H9 (cell line): ENCODE data around the gene BCAR3. TPM values are rescaled to one million over a fixed set of nuclear protein-coding genes. Genes with fewer than 3 reads are reported as not detected.

Experiments used
- DNase-seq: peaks from one replicate; pipeline ENCODE4 v3.0.0-alpha.2; 2017
- H2AFZ ChIP-seq: one replicate; pipeline ENCODE4 v1.6.1; 2013; ENCODE audit warnings: mild to moderate bottlenecking, low read length, control low read depth, moderate library complexity
- H2AK5ac ChIP-seq: 2 replicates; pipeline ENCODE4 v1.6.1; 2013; ENCODE audit warnings: low read length, control low read depth, mixed read lengths; ENCODE audit not compliant: insufficient read length
- H2BK120ac ChIP-seq: one replicate; pipeline ENCODE4 v1.6.1; 2013; ENCODE audit warnings: low read depth, mild to moderate bottlenecking, low read length, control low read depth, inconsistent platforms; ENCODE audit not compliant: poor library complexity, severe bottlenecking
- H2BK12ac ChIP-seq: 2 replicates; pipeline ENCODE4 v1.6.1; 2013; ENCODE audit warnings: low read length, control low read depth, mixed read lengths, low read depth; ENCODE audit not compliant: insufficient read length
- H2BK15ac ChIP-seq: 2 replicates; pipeline ENCODE4 v1.6.1; 2013; ENCODE audit warnings: low read depth, low read length, control low read depth
- H2BK20ac ChIP-seq: one replicate; pipeline ENCODE4 v1.6.1; 2013; ENCODE audit warnings: low read depth, mild to moderate bottlenecking, low read length, control low read depth, inconsistent platforms; ENCODE audit not compliant: poor library complexity, severe bottlenecking
- H2BK5ac ChIP-seq: 2 replicates; pipeline ENCODE4 v1.6.1; 2013; ENCODE audit warnings: low read length, control low read depth, mixed read lengths; ENCODE audit not compliant: insufficient read length
- H3K14ac ChIP-seq: 2 replicates; pipeline ENCODE4 v1.6.1; 2013; ENCODE audit warnings: low read length, control low read depth; ENCODE audit not compliant: insufficient read depth
- H3K18ac ChIP-seq: 2 replicates; pipeline ENCODE4 v1.6.1; 2013; ENCODE audit warnings: low read depth, mild to moderate bottlenecking, mixed read lengths, low read length, control low read depth; ENCODE audit not compliant: insufficient read length
- H3K23ac ChIP-seq: 2 replicates; pipeline ENCODE4 v1.6.1; 2013; ENCODE audit warnings: low read length, control low read depth, mixed read lengths, low read depth; ENCODE audit not compliant: insufficient read length
- H3K23me2 ChIP-seq: 2 replicates; pipeline ENCODE4 v1.6.1; 2013; ENCODE audit warnings: low read depth, mild to moderate bottlenecking, mixed read lengths, low read length, control low read depth; ENCODE audit not compliant: insufficient read length, poor library complexity, severe bottlenecking
- H3K27ac ChIP-seq: 2 replicates; pipeline ENCODE4 v1.5.1; 2013; ENCODE audit warnings: low read length, control low read depth, mixed read lengths, low read depth; ENCODE audit not compliant: insufficient read length
- H3K27me3 ChIP-seq: 2 replicates; pipeline ENCODE4 v1.6.1; 2013; ENCODE audit warnings: low read length, control low read depth, inconsistent platforms; ENCODE audit not compliant: insufficient read depth
- H3K4ac ChIP-seq: 2 replicates; pipeline ENCODE4 v1.6.1; 2013; ENCODE audit warnings: low read depth, mild to moderate bottlenecking, control low read depth, inconsistent platforms, low read length, moderate library complexity
- H3K4me1 ChIP-seq: 2 replicates; pipeline ENCODE4 v1.6.1; 2013; ENCODE audit warnings: low read length, control low read depth, inconsistent platforms; ENCODE audit not compliant: insufficient read depth
- H3K4me2 ChIP-seq: 2 replicates; pipeline ENCODE4 v1.6.1; 2013; ENCODE audit warnings: low read length, control low read depth, mixed read lengths; ENCODE audit not compliant: insufficient read length, insufficient read depth
- H3K56ac ChIP-seq: 2 replicates; pipeline ENCODE4 v1.6.1; 2013; ENCODE audit warnings: low read depth, mild to moderate bottlenecking, mixed read lengths, low read length, control low read depth; ENCODE audit not compliant: insufficient read length
- H3K79me1 ChIP-seq: 2 replicates; pipeline ENCODE4 v1.6.1; 2013; ENCODE audit warnings: low read depth, mild to moderate bottlenecking, moderate library complexity, low read length, control low read depth, inconsistent platforms; ENCODE audit not compliant: insufficient read depth, poor library complexity, severe bottlenecking
- H3K79me2 ChIP-seq: 2 replicates; pipeline ENCODE4 v1.6.1; 2013; ENCODE audit warnings: low read length, control low read depth, inconsistent platforms; ENCODE audit not compliant: insufficient read depth
- H3K9ac ChIP-seq: 2 replicates; pipeline ENCODE4 v1.6.1; 2013; ENCODE audit warnings: low read length, control low read depth, mixed read lengths; ENCODE audit not compliant: insufficient read length; ENCODE audit errors: extremely low read depth
- H3K9me3 ChIP-seq: one replicate; pipeline ENCODE4 v1.6.1; 2013; ENCODE audit warnings: low read depth, low read length, inconsistent platforms; ENCODE audit not compliant: control insufficient read depth
- H3T11ph ChIP-seq: one replicate; pipeline ENCODE4 v1.6.1; 2013; ENCODE audit warnings: mild to moderate bottlenecking, low read length, control low read depth, inconsistent platforms
- H4K20me1 ChIP-seq: one replicate; pipeline ENCODE4 v1.6.1; 2013; ENCODE audit not compliant: control insufficient read depth, insufficient read length, insufficient read depth
- H4K5ac ChIP-seq: 2 replicates; pipeline ENCODE4 v1.6.1; 2013; ENCODE audit warnings: low read depth, mild to moderate bottlenecking, mixed read lengths, low read length, control low read depth; ENCODE audit not compliant: insufficient read length
- H4K8ac ChIP-seq: replicated peaks from 2 replicates; pipeline ENCODE4 v1.6.1; 2013; ENCODE audit warnings: low read length, control low read depth, mixed read lengths, low read depth; ENCODE audit not compliant: insufficient read length
- H4K91ac ChIP-seq: 2 replicates; pipeline ENCODE4 v1.6.1; 2013; ENCODE audit warnings: low read depth, mild to moderate bottlenecking, moderate library complexity, mixed read lengths, low read length, control low read depth; ENCODE audit not compliant: insufficient read length
- H3K27ac Mint-ChIP-seq, 3 experiments: 2 replicates in 2 of 3; 3 replicates in 1 of 3; pipeline ENCODE4 v1.8.0; 2020 to 2021; ENCODE audit warnings: mixed read lengths in 3 of 3, mild to moderate bottlenecking in 1 of 3, moderate library complexity in 1 of 3
- H3K27me3 Mint-ChIP-seq: 2 replicates; pipeline ENCODE4 v1.8.0; 2021; ENCODE audit warnings: low read depth, mild to moderate bottlenecking, moderate library complexity, mixed read lengths
- H3K36me3 Mint-ChIP-seq, 3 experiments: 2 replicates in 2 of 3; 3 replicates in 1 of 3; pipeline ENCODE4 v1.8.0; 2020 to 2021; ENCODE audit warnings: low read depth in 3 of 3, mixed read lengths in 3 of 3; ENCODE audit not compliant: insufficient read depth in 1 of 3
- H3K4me1 Mint-ChIP-seq, 2 experiments: 2 replicates each; pipeline ENCODE4 v1.8.0; 2020; ENCODE audit warnings: mixed read lengths in 2 of 2
- H3K4me3 Mint-ChIP-seq, 2 experiments: 2 replicates in 1 of 2; 3 replicates in 1 of 2; pipeline ENCODE4 v1.8.0; 2020 to 2021; ENCODE audit warnings: mild to moderate bottlenecking in 2 of 2, mixed read lengths in 2 of 2, moderate library complexity in 1 of 2
- H3K9me3 Mint-ChIP-seq, 2 experiments: 2 replicates in 1 of 2; 3 replicates in 1 of 2; pipeline ENCODE4 v1.8.0; 2020; ENCODE audit warnings: mild to moderate bottlenecking in 2 of 2, mixed read lengths in 2 of 2, moderate library complexity in 1 of 2
- CTCF ChIP-seq: fragments of 200-600 bp; sonication (generic); conservative IDR thresholded peaks from 3 replicates; pipeline ENCODE4 v1.8.0; 2021; ENCODE audit warnings: antibody characterized with exemption, mild to moderate bottlenecking
- total RNA-seq: library from RNA; stranded (reverse); gene quantifications from 2 replicates; pipeline ENCODE4 v1.2.1, GENCODE V29; 2021

The BCAR3 gene
- total RNA-seq, 1 experiment from 2014 or later, result 4.9 TPM

GRCh38 chr1:93623436-93623835, 58.2 kb downstream of the BCAR3 start:
- Histone ChIP-seq H2BK15ac (no peak overlapping the region), H3T11ph (no peak overlapping the region), H3K27ac (no peak overlapping the region), H3K23ac (no peak overlapping the region), H3K9me3 (no peaks in the 10 kb centered on the region), H2BK20ac (no peak overlapping the region), H2AK5ac (no peak overlapping the region), H3K14ac (no peak overlapping the region), H3K9ac (no peak overlapping the region), H2BK12ac (no peak overlapping the region), H3K23me2 (no peaks in the 10 kb centered on the region), H4K20me1 (no peaks in the 10 kb centered on the region), H4K5ac (no peak overlapping the region), H3K79me1 (no peaks in the 10 kb centered on the region), H4K91ac (no peak overlapping the region), H4K8ac (no peak overlapping the region), H2BK5ac (no peak overlapping the region), H3K18ac (no peak overlapping the region), H3K56ac (no peak overlapping the region), H3K4ac (no peak overlapping the region), H3K27me3 (no peaks in the 10 kb centered on the region), H2BK120ac (no peak overlapping the region), H2AFZ (no peak overlapping the region), H3K4me2 (no peak overlapping the region), H3K79me2 (no peaks in the 10 kb centered on the region), H3K4me1 (peaks cover 5% of the 10 kb centered on the region; the same call in 1 of the 2 replicates)
- H3K27ac Mint-ChIP-seq, result no peak overlapping the region; a peak in 1 of 7 replicates
- no peaks in the 10 kb centered on the region for H3K27me3 Mint-ChIP-seq
- TF ChIP-seq CTCF, result no peak
- H3K4me1 Mint-ChIP-seq, result peaks cover 22 to 28% of the 10 kb centered on the region in 2 experiments
- no peaks in the 10 kb centered on the region; a peak in 1 of 7 replicates for H3K36me3 Mint-ChIP-seq
- no peaks in the 10 kb centered on the region for H3K9me3 Mint-ChIP-seq
- DNase-seq, result no peak
- no peak overlapping the region for H3K4me3 Mint-ChIP-seq
